ENCODE results near the gene MRPL22. TPM values are rescaled to one million over a fixed set of nuclear protein-coding genes. Genes with fewer than 3 reads are reported as not detected.
A peak's percentile ranks its signal among the peaks of the same experiment; 100 is the strongest.

MRPL22 gene
- total and polyA plus RNA-seq, 2 of the 13 experiments (the other 11 are each of a cell fraction or from before 2014, with no cell fraction given): 66.8 to 84.8 TPM

- TF ChIP-seq SOX6 (IDR thresholded peaks at IDR 0.05): no peak
- TF ChIP-seq SOX6 (CRISPR knock-in tag; IDR thresholded peaks at IDR 0.05): peak; percentile 86
- peak; percentile 46; the same call in 1 of the 2 replicates for TF ChIP-seq ZBTB33 (CRISPR knock-in tag; IDR thresholded peaks at IDR 0.05)
- no peak for TF ChIP-seq MEF2D (CRISPR knock-in tag; IDR thresholded peaks at IDR 0.05)
- no peak for TF ChIP-seq PCBP1 (IDR thresholded peaks at IDR 0.05; ENCODE audit: borderline replicate concordance, low read depth, low read length)
- TF ChIP-seq REL (CRISPR knock-in tag; conservative IDR thresholded peaks at IDR 0.05): no peak
- TF ChIP-seq ZNF576 (CRISPR knock-in tag; IDR thresholded peaks at IDR 0.05): no peak
- TF ChIP-seq THAP7 (CRISPR knock-in tag; IDR thresholded peaks at IDR 0.05): no peak
- no peak for TF ChIP-seq ZNF780A (CRISPR knock-in tag; IDR thresholded peaks at IDR 0.05)
- peak; percentile 87 for TF ChIP-seq SMARCE1 (IDR thresholded peaks at IDR 0.05; ENCODE audit: borderline replicate concordance)
- TF ChIP-seq YEATS4 (CRISPR knock-in tag; IDR thresholded peaks at IDR 0.05; ENCODE audit: borderline replicate concordance): no peak
- TF ChIP-seq SMAD1 (CRISPR knock-in tag; IDR thresholded peaks at IDR 0.05; ENCODE audit: borderline replicate concordance, low read depth): no peak
- peak; percentile 93 for TF ChIP-seq ZNF644 (CRISPR knock-in tag; IDR thresholded peaks at IDR 0.05; ENCODE audit: low read depth)
- no peak for TF ChIP-seq RAD51 (IDR thresholded peaks at IDR 0.05; ENCODE audit: borderline replicate concordance)
- TF ChIP-seq MAFF (IDR thresholded peaks at IDR 0.05; ENCODE audit: low read depth, low read length): no peak
- TF ChIP-seq ZNF530 (CRISPR knock-in tag; IDR thresholded peaks at IDR 0.05; ENCODE audit: low read depth): no peak
- no peak for TF ChIP-seq ZBTB7A (CRISPR knock-in tag; IDR thresholded peaks at IDR 0.05)
- TF ChIP-seq ZBTB8A (CRISPR knock-in tag; IDR thresholded peaks at IDR 0.05; ENCODE audit: borderline replicate concordance, low read depth): no peak
- TF ChIP-seq RNF219 (CRISPR knock-in tag; IDR thresholded peaks at IDR 0.05): no peak
- no peak for TF ChIP-seq ZNF878 (CRISPR knock-in tag; IDR thresholded peaks at IDR 0.05)
- TF ChIP-seq NFAT5 (CRISPR knock-in tag; IDR thresholded peaks at IDR 0.05): no peak
- TF ChIP-seq XRCC5 (optimal IDR thresholded peaks at IDR 0.05; ENCODE audit: low read length): no peak
Observed at GRCh38 chr5:155008669-155009068, 67.8 kb downstream of the MRPL22 start (continued).
